Dedifferentiated amniotic fluid mesenchymal stem cell (primary cell): Measurements from ENCODE around the gene LSS.
A peak's percentile ranks its signal among the peaks of the same experiment; 100 is the strongest.
"Not testable (repeated sequence)": the region's sequence is repeated elsewhere in the genome, so short reads cannot be mapped to it uniquely, and the experiment has no call there.

Experiments
- DNase-seq: peaks from one replicate; pipeline ENCODE4 v3.0.0-alpha.2; 2016; ENCODE audit errors: extremely low spot score

Gene LSS

GRCh38 chr21:46187261-46187660 is 41.3 kb downstream of the LSS start:
- DNase-seq, result no peak

- DNase-seq, result no peak
Observed at GRCh38 chr21:46185716-46186115, 42.9 kb downstream of the LSS start.

GRCh38 chr21:46184625-46185555 is 43.7 kb downstream of the LSS start:
- DNase-seq, result peak; percentile 46

GRCh38 chr21:46183910-46184624 is 44.5 kb downstream of the LSS start, which contains the start of gene SPATC1L:
SPATC1L (minus strand) TSS chr21:46184459; CDS start chr21:46182816, 1,643 bp downstream.
- peak; percentile 44 for DNase-seq

- not testable (repeated sequence) for DNase-seq
Observed at GRCh38 chr21:46183337-46183909, 45.2 kb downstream of the LSS start.

- DNase-seq, result no peak
Observed at GRCh38 chr21:46182548-46183336, 45.8 kb downstream of the LSS start.

- DNase-seq, result no peak
Observed at GRCh38 chr21:46181953-46182547, 46.5 kb downstream of the LSS start.

- no peak for DNase-seq
Observed at GRCh38 chr21:46181436-46181835, 47.1 kb downstream of the LSS start.

GRCh38 chr21:46180778-46181391 is 47.7 kb downstream of the LSS start:
- no peak for DNase-seq

GRCh38 chr21:46180079-46180722 is 48.4 kb downstream of the LSS start:
- DNase-seq, result no peak

- DNase-seq, result no peak
Observed at GRCh38 chr21:46179708-46180078, 48.9 kb downstream of the LSS start.

GRCh38 chr21:46178961-46179360 is 49.6 kb downstream of the LSS start:
- no peak for DNase-seq

- DNase-seq, result not testable (repeated sequence)
Observed at GRCh38 chr21:46176443-46177129, 52.0 kb downstream of the LSS start.

- DNase-seq, result no peak
Observed at GRCh38 chr21:46173573-46173972, 55.0 kb downstream of the LSS start.

GRCh38 chr21:46172863-46173528 is 55.6 kb downstream of the LSS start:
- DNase-seq, result no peak

GRCh38 chr21:46171996-46172862 is 56.3 kb downstream of the LSS start:
- no peak for DNase-seq

GRCh38 chr21:46171585-46171984 is 57.0 kb downstream of the LSS start:
- DNase-seq, result no peak
